ENCODE data around the gene TIE1.
A peak's percentile ranks its signal among the peaks of the same experiment; 100 is the strongest.

TIE1 gene

GRCh38 chr1:43269627-43270375 lies 31.0 kb upstream of the TIE1 start, which contains the start of gene TMEM125:
TSS of gene TMEM125 (plus strand) at chr1:43269983. CDS start at chr1:43272723, 2,740 bp downstream.
- ChIA-PET POLR2A (no interaction called here), CTCF (no interaction called here)
- no peak for DNase-seq
- Histone ChIP-seq H3K27me3 (replicated peaks in 2 of 5; ENCODE audit: control insufficient read depth in 4 of 5, insufficient read depth in 5 of 5, low read length in 4 of 5) (no peaks in the 10 kb centered on the region), H3K4me3 (ENCODE audit: control insufficient read depth in 1 of 7, extremely low read depth in 1 of 7, insufficient read depth in 4 of 7, low read depth in 2 of 7, low read length in 6 of 7) (peak within 1 kb of the TSS in 5 of 7 experiments; percentile 64 to 90 (median 71)), H3K9me3 (ENCODE audit: control extremely low read depth in 1 of 5, control insufficient read depth in 4 of 5, insufficient read depth in 2 of 5, low read depth in 1 of 5, low read length in 4 of 5) (no peaks in the 10 kb centered on the region), H3K4me1 (ENCODE audit: control extremely low read depth in 1 of 4, control insufficient read depth in 4 of 4, insufficient read depth in 4 of 4, low read length in 3 of 4) (peaks cover 0 to 30% (median 15%) of the 10 kb centered on the region in 4 experiments), H3K36me3 (ENCODE audit: control insufficient read depth in 4 of 4, insufficient read depth in 4 of 4, low read length in 3 of 4) (no peaks in the 10 kb centered on the region), H3K27ac (ENCODE audit: insufficient read depth in 1 of 2, low read depth in 1 of 2, low read length in 2 of 2, poor library complexity in 1 of 2, severe bottlenecking in 2 of 2) (peak within 1 kb of the TSS in 1 of 2 experiments; percentile 52)
- 94% methylated on average over 5 of the region's 7 CpGs for WGBS (ENCODE audit: insufficient coverage)

GRCh38 chr1:43270421-43271095 lies 30.2 kb upstream of the TIE1 start:
- Histone ChIP-seq H3K4me1 (ENCODE audit: control extremely low read depth in 1 of 4, control insufficient read depth in 4 of 4, insufficient read depth in 4 of 4, low read length in 3 of 4) (peaks cover 0 to 30% (median 15%) of the 10 kb centered on the region in 4 experiments), H3K27ac (ENCODE audit: insufficient read depth in 1 of 2, low read depth in 1 of 2, low read length in 2 of 2, poor library complexity in 1 of 2, severe bottlenecking in 2 of 2) (peak overlapping the region in 1 of 2 experiments; percentile 52), H3K36me3 (ENCODE audit: control insufficient read depth in 4 of 4, insufficient read depth in 4 of 4, low read length in 3 of 4) (no peaks in the 10 kb centered on the region), H3K27me3 (replicated peaks in 2 of 5; ENCODE audit: control insufficient read depth in 4 of 5, insufficient read depth in 5 of 5, low read length in 4 of 5) (no peaks in the 10 kb centered on the region), H3K9me3 (ENCODE audit: control extremely low read depth in 1 of 5, control insufficient read depth in 4 of 5, insufficient read depth in 2 of 5, low read depth in 1 of 5, low read length in 4 of 5) (no peaks in the 10 kb centered on the region), H3K4me3 (ENCODE audit: control insufficient read depth in 1 of 7, extremely low read depth in 1 of 7, insufficient read depth in 4 of 7, low read depth in 2 of 7, low read length in 6 of 7) (peak overlapping the region in 5 of 7 experiments; percentile 64 to 90 (median 71))
- CTCF ChIA-PET, result no interaction called here
- 3% methylated on average over 17 of the region's 29 CpGs for WGBS (ENCODE audit: insufficient coverage)
- POLR2A ChIA-PET, result no interaction called here
- DNase-seq, result peak; percentile 21 to 45 (median 32)

GRCh38 chr1:43271186-43272118 lies 29.3 kb upstream of the TIE1 start:
- POLR2A ChIA-PET, result interaction anchor here (0.6 kb wide), 2 partner anchors 22 to 118 kb away, joined by 3 read pairs; partner anchors contain the start of genes MED8 and SZT2
- no peaks in the 10 kb centered on the region for H3K27me3 ChIP-seq (replicated peaks in 2 of 5; ENCODE audit: control insufficient read depth in 4 of 5, insufficient read depth in 5 of 5, low read length in 4 of 5)
- DNase-seq, result no peak
- 85% methylated on average over 8 of the region's 12 CpGs for WGBS (ENCODE audit: insufficient coverage)
- H3K36me3 ChIP-seq (ENCODE audit: control insufficient read depth in 4 of 4, insufficient read depth in 4 of 4, low read length in 3 of 4), result no peaks in the 10 kb centered on the region
- H3K4me1 ChIP-seq (ENCODE audit: control extremely low read depth in 1 of 4, control insufficient read depth in 4 of 4, insufficient read depth in 4 of 4, low read length in 3 of 4), result peaks cover 0 to 30% (median 15%) of the 10 kb centered on the region in 4 experiments
- H3K9me3 ChIP-seq (ENCODE audit: control extremely low read depth in 1 of 5, control insufficient read depth in 4 of 5, insufficient read depth in 2 of 5, low read depth in 1 of 5, low read length in 4 of 5), result no peaks in the 10 kb centered on the region
- no peak overlapping the region for H3K27ac ChIP-seq (ENCODE audit: insufficient read depth in 1 of 2, low read depth in 1 of 2, low read length in 2 of 2, poor library complexity in 1 of 2, severe bottlenecking in 2 of 2)
- H3K4me3 ChIP-seq (ENCODE audit: control insufficient read depth in 1 of 7, extremely low read depth in 1 of 7, insufficient read depth in 4 of 7, low read depth in 2 of 7, low read length in 6 of 7), result peak overlapping the region in 5 of 7 experiments; percentile 64 to 90 (median 71)
- CTCF ChIA-PET, result interaction anchor here (1.0 kb wide), 1 partner anchor 45 kb away, joined by 4 read pairs; no protein-coding TSS in a partner anchor

- Histone ChIP-seq H3K27me3 (replicated peaks in 2 of 5; ENCODE audit: control insufficient read depth in 4 of 5, insufficient read depth in 5 of 5, low read length in 4 of 5) (peaks cover 0 to 2% (median 0%) of the 10 kb centered on the region in 5 experiments), H3K36me3 (ENCODE audit: control insufficient read depth in 4 of 4, insufficient read depth in 4 of 4, low read length in 3 of 4) (no peaks in the 10 kb centered on the region), H3K9me3 (ENCODE audit: control extremely low read depth in 1 of 5, control insufficient read depth in 4 of 5, insufficient read depth in 2 of 5, low read depth in 1 of 5, low read length in 4 of 5) (no peaks in the 10 kb centered on the region), H3K4me3 (ENCODE audit: control insufficient read depth in 1 of 7, extremely low read depth in 1 of 7, insufficient read depth in 4 of 7, low read depth in 2 of 7, low read length in 6 of 7) (no peak overlapping the region), H3K27ac (ENCODE audit: insufficient read depth in 1 of 2, low read depth in 1 of 2, low read length in 2 of 2, poor library complexity in 1 of 2, severe bottlenecking in 2 of 2) (no peak overlapping the region), H3K4me1 (ENCODE audit: control extremely low read depth in 1 of 4, control insufficient read depth in 4 of 4, insufficient read depth in 4 of 4, low read length in 3 of 4) (peaks cover 0 to 30% (median 15%) of the 10 kb centered on the region in 4 experiments)
- DNase-seq, result no peak
- POLR2A ChIA-PET, result interaction anchor here (0.6 kb wide), 2 partner anchors 22 to 117 kb away, joined by 3 read pairs; partner anchors contain the start of genes MED8 and SZT2
- CTCF ChIA-PET, result interaction anchor here (1.0 kb wide), 1 partner anchor 45 kb away, joined by 4 read pairs; no protein-coding TSS in a partner anchor
- 100% methylated on average over 1 of the region's 9 CpGs for WGBS (ENCODE audit: insufficient coverage)
Measured at GRCh38 chr1:43272161-43272560, 28.6 kb upstream of the TIE1 start.

DNA sequence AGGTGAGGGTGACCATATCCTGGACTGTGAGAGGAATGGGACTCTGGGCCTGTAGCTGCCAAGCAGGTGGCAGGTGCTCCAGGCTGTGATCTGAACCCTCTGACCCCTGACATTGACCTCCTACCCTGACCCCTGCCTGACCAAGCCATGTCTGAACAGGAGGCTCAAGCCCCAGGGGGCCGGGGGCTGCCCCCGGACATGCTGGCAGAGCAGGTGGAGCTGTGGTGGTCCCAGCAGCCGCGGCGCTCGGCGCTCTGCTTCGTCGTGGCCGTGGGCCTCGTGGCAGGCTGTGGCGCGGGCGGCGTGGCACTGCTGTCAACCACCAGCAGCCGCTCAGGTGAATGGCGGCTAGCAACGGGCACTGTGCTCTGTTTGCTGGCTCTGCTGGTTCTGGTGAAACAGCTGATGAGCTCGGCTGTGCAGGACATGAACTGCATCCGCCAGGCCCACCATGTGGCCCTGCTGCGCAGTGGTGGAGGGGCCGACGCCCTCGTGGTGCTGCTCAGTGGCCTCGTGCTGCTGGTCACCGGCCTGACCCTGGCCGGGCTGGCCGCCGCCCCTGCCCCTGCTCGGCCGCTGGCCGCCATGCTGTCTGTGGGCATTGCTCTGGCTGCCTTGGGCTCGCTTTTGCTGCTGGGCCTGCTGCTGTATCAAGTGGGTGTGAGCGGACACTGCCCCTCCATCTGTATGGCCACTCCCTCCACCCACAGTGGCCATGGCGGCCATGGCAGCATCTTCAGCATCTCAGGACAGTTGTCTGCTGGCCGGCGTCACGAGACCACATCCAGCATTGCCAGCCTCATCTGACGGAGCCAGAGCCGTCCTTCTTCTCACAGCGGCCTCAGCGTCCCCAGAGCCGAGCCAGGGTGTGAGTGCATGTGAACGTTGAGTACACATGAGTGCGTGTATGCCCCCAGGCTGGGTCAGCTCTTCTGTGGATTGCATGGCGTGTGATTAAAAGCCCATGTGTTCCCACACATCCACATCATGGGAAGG lies 27.9 kb upstream of the TIE1 start:
- WGBS (ENCODE audit: insufficient coverage), result 97% methylated on average over 44 of the region's 46 CpGs
- Histone ChIP-seq H3K27ac (ENCODE audit: insufficient read depth in 1 of 2, low read depth in 1 of 2, low read length in 2 of 2, poor library complexity in 1 of 2, severe bottlenecking in 2 of 2) (no peak overlapping the region), H3K9me3 (ENCODE audit: control extremely low read depth in 1 of 5, control insufficient read depth in 4 of 5, insufficient read depth in 2 of 5, low read depth in 1 of 5, low read length in 4 of 5) (no peaks in the 10 kb centered on the region), H3K4me3 (ENCODE audit: control insufficient read depth in 1 of 7, extremely low read depth in 1 of 7, insufficient read depth in 4 of 7, low read depth in 2 of 7, low read length in 6 of 7) (no peak overlapping the region), H3K4me1 (ENCODE audit: control extremely low read depth in 1 of 4, control insufficient read depth in 4 of 4, insufficient read depth in 4 of 4, low read length in 3 of 4) (peaks cover 0 to 30% (median 15%) of the 10 kb centered on the region in 4 experiments), H3K27me3 (replicated peaks in 2 of 5; ENCODE audit: control insufficient read depth in 4 of 5, insufficient read depth in 5 of 5, low read length in 4 of 5) (peaks cover 0 to 2% (median 0%) of the 10 kb centered on the region in 5 experiments), H3K36me3 (ENCODE audit: control insufficient read depth in 4 of 4, insufficient read depth in 4 of 4, low read length in 3 of 4) (no peaks in the 10 kb centered on the region)
- ChIA-PET POLR2A (no interaction called here), CTCF (interaction anchor here (1.0 to 1.7 kb wide), 2 partner anchors 20 to 46 kb away, joined by 4 read pairs; no protein-coding TSS in a partner anchor)
- no peak for DNase-seq

DNA sequence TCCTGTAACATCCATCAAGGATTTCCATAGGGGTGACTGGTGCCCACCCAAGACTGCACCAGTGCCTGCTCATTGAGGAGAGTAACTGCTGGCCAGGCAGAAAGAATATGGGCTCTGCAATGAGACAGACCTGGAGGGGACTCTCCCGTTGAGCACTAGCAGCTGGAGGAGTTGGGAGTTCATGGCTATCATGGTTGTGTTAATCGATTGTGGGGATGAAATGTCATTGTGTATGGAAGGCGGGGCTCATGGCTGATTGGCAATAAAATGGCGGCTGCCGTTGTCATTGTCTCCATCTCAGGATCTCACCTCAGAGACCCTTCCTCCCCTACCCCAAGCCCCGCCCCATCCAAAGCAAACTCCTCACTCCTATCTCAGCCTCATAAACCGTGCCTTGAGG lies 27.1 kb upstream of the TIE1 start:
- no peak for DNase-seq
- Histone ChIP-seq H3K27ac (ENCODE audit: insufficient read depth in 1 of 2, low read depth in 1 of 2, low read length in 2 of 2, poor library complexity in 1 of 2, severe bottlenecking in 2 of 2) (no peak overlapping the region), H3K36me3 (ENCODE audit: control insufficient read depth in 4 of 4, insufficient read depth in 4 of 4, low read length in 3 of 4) (no peaks in the 10 kb centered on the region), H3K9me3 (ENCODE audit: control extremely low read depth in 1 of 5, control insufficient read depth in 4 of 5, insufficient read depth in 2 of 5, low read depth in 1 of 5, low read length in 4 of 5) (no peaks in the 10 kb centered on the region), H3K4me3 (ENCODE audit: control insufficient read depth in 1 of 7, extremely low read depth in 1 of 7, insufficient read depth in 4 of 7, low read depth in 2 of 7, low read length in 6 of 7) (no peak overlapping the region), H3K4me1 (ENCODE audit: control extremely low read depth in 1 of 4, control insufficient read depth in 4 of 4, insufficient read depth in 4 of 4, low read length in 3 of 4) (peaks cover 0 to 30% (median 15%) of the 10 kb centered on the region in 4 experiments), H3K27me3 (replicated peaks in 2 of 5; ENCODE audit: control insufficient read depth in 4 of 5, insufficient read depth in 5 of 5, low read length in 4 of 5) (peaks cover 0 to 2% (median 0%) of the 10 kb centered on the region in 5 experiments)
- ChIA-PET CTCF (interaction anchor here (1.7 kb wide), 1 partner anchor 19 kb away, joined by 4 read pairs; no protein-coding TSS in a partner anchor), POLR2A (no interaction called here)
- 100% methylated on average over 1 of the region's 7 CpGs for WGBS (ENCODE audit: insufficient coverage)

Measured in common myeloid progenitor, CD34-positive (primary cell).